ENCODE data around the gene PER3. TPM values are rescaled to one million over a fixed set of nuclear protein-coding genes. Genes with fewer than 3 reads are reported as not detected.

PER3 gene
- total RNA-seq, 4 donors from 2014 or later, result 3.8 to 23.9 (median 12.9) TPM

GRCh38 chr1:7871136-7871535 is 87.0 kb downstream of the PER3 start:
- H3K27ac ChIP-seq, result no peak overlapping the region
- intact Hi-C loops (cut with DNase I; ENCODE audit: low total_unique reads) (no loop called here), in situ Hi-C loops (cut with MboI; ENCODE audit: low pct_ligation_motif_present in 1 of 4, low pct_unique_long_range_greater_than_20kb in 1 of 4, low sequenced_read_pairs in 3 of 4) (no loop called here)
- no peaks in the 10 kb centered on the region for H3K27me3 ChIP-seq
- H3K36me3 ChIP-seq, result no peaks in the 10 kb centered on the region
- no peaks in the 10 kb centered on the region for H3K4me1 ChIP-seq
- TF ChIP-seq POLR2AphosphoS5 (IDR thresholded peaks at IDR 0.05), result no peak
- TF ChIP-seq POLR2A (IDR thresholded peaks at IDR 0.05), result no peak
- TF ChIP-seq CTCF (IDR thresholded peaks at IDR 0.05), result no peak
- no peak for TF ChIP-seq EP300 (IDR thresholded peaks at IDR 0.05; ENCODE audit: low read depth)
- whole genome bisulfite sequencing, 2 donors (ENCODE audit: low coverage in 1 of 2), result 76% methylated on average over 6 of the region's 6 CpGs
- no peak for DNase-seq
- H3K4me3 ChIP-seq, result no peak overlapping the region
- H3K9me3 ChIP-seq, result no peaks in the 10 kb centered on the region

- Histone ChIP-seq H3K27me3 (peaks cover 5% of the 10 kb centered on the region), H3K4me3 (no peak overlapping the region), H3K27ac (no peak overlapping the region), H3K36me3 (no peaks in the 10 kb centered on the region), H3K4me1 (no peaks in the 10 kb centered on the region), H3K9me3 (peaks cover 0 to 6% of the 10 kb centered on the region in 2 donors)
- in situ Hi-C loops (cut with MboI; ENCODE audit: low pct_ligation_motif_present in 1 of 4, low pct_unique_long_range_greater_than_20kb in 1 of 4, low sequenced_read_pairs in 3 of 4) (no loop called here), intact Hi-C loops (cut with DNase I; ENCODE audit: low total_unique reads) (no loop called here)
- DNase-seq, result no peak
- 66 to 84% methylated on average over 6 to 11 of the region's 11 CpGs for WGBS, 2 donors (ENCODE audit: low coverage in 1 of 2)
- no peak for TF ChIP-seq CTCF (IDR thresholded peaks at IDR 0.05)
Measured at GRCh38 chr1:7873801-7874795, 90.0 kb downstream of the PER3 start.

GRCh38 chr1:7878027-7878426 is 93.9 kb downstream of the PER3 start:
- no peak overlapping the region for H3K4me3 ChIP-seq
- no peaks in the 10 kb centered on the region for H3K36me3 ChIP-seq
- TF ChIP-seq EP300 (IDR thresholded peaks at IDR 0.05; ENCODE audit: low read depth) (no peak), POLR2A (IDR thresholded peaks at IDR 0.05) (no peak)
- DNase-seq, result no peak
- peaks cover 5% of the 10 kb centered on the region for H3K27me3 ChIP-seq
- intact Hi-C loops (cut with DNase I; ENCODE audit: low total_unique reads), result no loop called here
- no peak overlapping the region for H3K27ac ChIP-seq
- in situ Hi-C loops (cut with MboI; ENCODE audit: low pct_ligation_motif_present in 1 of 4, low pct_unique_long_range_greater_than_20kb in 1 of 4, low sequenced_read_pairs in 3 of 4), result no loop called here
- peaks cover 0 to 6% of the 10 kb centered on the region in 2 donors for H3K9me3 ChIP-seq
- H3K4me1 ChIP-seq, result no peaks in the 10 kb centered on the region
- WGBS, 2 donors (ENCODE audit: low coverage in 1 of 2), result 54 to 68% methylated on average over 1 of the region's 1 CpG

- in situ Hi-C loops (cut with MboI; ENCODE audit: low pct_ligation_motif_present in 1 of 4, low pct_unique_long_range_greater_than_20kb in 1 of 4, low sequenced_read_pairs in 3 of 4), result no loop called here
- H3K27ac ChIP-seq, result no peak overlapping the region
- DNase-seq, result no peak
- 84 to 86% methylated on average over 3 of the region's 3 CpGs for WGBS, 2 donors (ENCODE audit: low coverage in 1 of 2)
- peaks cover 5% of the 10 kb centered on the region for H3K27me3 ChIP-seq
- peaks cover 0 to 6% of the 10 kb centered on the region in 2 donors for H3K9me3 ChIP-seq
- no peaks in the 10 kb centered on the region for H3K4me1 ChIP-seq
- H3K4me3 ChIP-seq, result no peak overlapping the region
- no peaks in the 10 kb centered on the region for H3K36me3 ChIP-seq
- TF ChIP-seq CTCF (IDR thresholded peaks at IDR 0.05) (no peak), POLR2AphosphoS5 (IDR thresholded peaks at IDR 0.05) (no peak), POLR2A (IDR thresholded peaks at IDR 0.05) (no peak), EP300 (IDR thresholded peaks at IDR 0.05; ENCODE audit: low read depth) (no peak)
- intact Hi-C loops (cut with DNase I; ENCODE audit: low total_unique reads), result no loop called here
Measured at GRCh38 chr1:7879228-7879627, 95.1 kb downstream of the PER3 start.
